Mesothelial cell of epicardium (in vitro differentiated cells): Measurements from ENCODE around the gene PLXDC1. TPM values are rescaled to one million over a fixed set of nuclear protein-coding genes. Genes with fewer than 3 reads are reported as not detected.
"Not testable (repeated sequence)": the region's sequence is repeated elsewhere in the genome, so short reads cannot be mapped to it uniquely, and the experiment has no call there.

Experiments used
- DNase-seq, 2 experiments: peaks; one replicate each; pipeline ENCODE4 v3.0.0; 2021; ENCODE audit warnings: low spot score in 2 of 2; ENCODE audit not compliant: unreplicated experiment in 2 of 2
- H3K27ac Mint-ChIP-seq: 2 replicates; pipeline ENCODE4 v1.8.0; 2021; ENCODE audit warnings: mixed read lengths
- H3K27me3 Mint-ChIP-seq: 2 replicates; pipeline ENCODE4 v1.8.0; 2021; ENCODE audit warnings: low read depth, mixed read lengths
- H3K36me3 Mint-ChIP-seq: 2 replicates; pipeline ENCODE4 v1.8.0; 2021; ENCODE audit warnings: mixed read lengths
- H3K4me1 Mint-ChIP-seq: 2 replicates; pipeline ENCODE4 v1.8.0; 2021; ENCODE audit warnings: mixed read lengths
- H3K4me3 Mint-ChIP-seq: 2 replicates; pipeline ENCODE4 v1.8.0; 2021; ENCODE audit warnings: mild to moderate bottlenecking, moderate library complexity, mixed read lengths
- H3K9me3 Mint-ChIP-seq: 2 replicates; pipeline ENCODE4 v1.8.0; 2021; ENCODE audit warnings: mixed read lengths
- CTCF ChIP-seq: fragments of 200-600 bp; sonication (generic); IDR thresholded peaks from one replicate; pipeline ENCODE4 v1.5.0; 2021; ENCODE audit warnings: antibody characterized with exemption; ENCODE audit not compliant: unreplicated experiment
- total RNA-seq: library from RNA; stranded (reverse); gene quantifications from 3 replicates; pipeline ENCODE4 v1.2.1, GENCODE V29; 2021

PLXDC1 gene
- total RNA-seq, 1 donor from 2014 or later = 15.4 TPM

GRCh38 chr17:39022924-39023323 lies 128.5 kb downstream of the PLXDC1 start:
- Mint-ChIP-seq H3K36me3 (no peaks in the 10 kb centered on the region), H3K27me3 (peaks cover 25% of the 10 kb centered on the region), H3K9me3 (peaks cover 9% of the 10 kb centered on the region), H3K27ac (no peak overlapping the region), H3K4me3 (no peak overlapping the region), H3K4me1 (peaks cover 13% of the 10 kb centered on the region)
- no peak for TF ChIP-seq CTCF
- no peak for DNase-seq

GRCh38 chr17:39020037-39020436 lies 131.4 kb downstream of the PLXDC1 start:
- not testable (repeated sequence) for H3K4me1 Mint-ChIP-seq, H3K9me3 Mint-ChIP-seq, H3K4me3 Mint-ChIP-seq, DNase-seq, H3K27ac Mint-ChIP-seq, H3K36me3 Mint-ChIP-seq, H3K27me3 Mint-ChIP-seq

- Mint-ChIP-seq H3K27me3 (no peaks in the 10 kb centered on the region), H3K27ac (no peak overlapping the region), H3K4me3 (no peak overlapping the region), H3K36me3 (no peaks in the 10 kb centered on the region), H3K4me1 (peaks cover 9% of the 10 kb centered on the region), H3K9me3 (peaks cover 9% of the 10 kb centered on the region)
- TF ChIP-seq CTCF = no peak
- DNase-seq = no peak
Observed at GRCh38 chr17:39018267-39019134, 132.9 kb downstream of the PLXDC1 start.

GRCh38 chr17:39016193-39017153 lies 135.0 kb downstream of the PLXDC1 start:
- peaks cover 9% of the 10 kb centered on the region for H3K9me3 Mint-ChIP-seq
- no peak overlapping the region for H3K4me3 Mint-ChIP-seq
- no peak for TF ChIP-seq CTCF
- peaks cover 9% of the 10 kb centered on the region for H3K4me1 Mint-ChIP-seq
- peaks cover 12% of the 10 kb centered on the region for H3K27me3 Mint-ChIP-seq
- no peaks in the 10 kb centered on the region for H3K36me3 Mint-ChIP-seq
- H3K27ac Mint-ChIP-seq = no peak overlapping the region
- no peak for DNase-seq

GRCh38 chr17:39015546-39015935 lies 135.9 kb downstream of the PLXDC1 start:
- Mint-ChIP-seq H3K27me3 (peaks cover 13% of the 10 kb centered on the region), H3K27ac (no peak overlapping the region), H3K4me1 (peaks cover 9% of the 10 kb centered on the region), H3K4me3 (no peak overlapping the region), H3K36me3 (no peaks in the 10 kb centered on the region), H3K9me3 (peaks cover 9% of the 10 kb centered on the region)
- no peak for TF ChIP-seq CTCF
- DNase-seq = no peak
